A549 treated with Mapracorat at 1 μM for 4 hours (cell line): ENCODE measurements around the gene MEG3. TPM values are rescaled to one million over a fixed set of nuclear protein-coding genes. Genes with fewer than 3 reads are reported as not detected.

Source experiments
- total RNA-seq: library from RNA; stranded (reverse); fragments of 200-300 nt; extraction: Qiagen RNA extraction; gene quantifications from 5 replicates; pipeline ENCODE4 v1.2.3, GENCODE V29; 2022

The MEG3 gene
- total RNA-seq, result 39.9 to 63.4 TPM (median 53.8 TPM) in 5 replicates

DNA sequence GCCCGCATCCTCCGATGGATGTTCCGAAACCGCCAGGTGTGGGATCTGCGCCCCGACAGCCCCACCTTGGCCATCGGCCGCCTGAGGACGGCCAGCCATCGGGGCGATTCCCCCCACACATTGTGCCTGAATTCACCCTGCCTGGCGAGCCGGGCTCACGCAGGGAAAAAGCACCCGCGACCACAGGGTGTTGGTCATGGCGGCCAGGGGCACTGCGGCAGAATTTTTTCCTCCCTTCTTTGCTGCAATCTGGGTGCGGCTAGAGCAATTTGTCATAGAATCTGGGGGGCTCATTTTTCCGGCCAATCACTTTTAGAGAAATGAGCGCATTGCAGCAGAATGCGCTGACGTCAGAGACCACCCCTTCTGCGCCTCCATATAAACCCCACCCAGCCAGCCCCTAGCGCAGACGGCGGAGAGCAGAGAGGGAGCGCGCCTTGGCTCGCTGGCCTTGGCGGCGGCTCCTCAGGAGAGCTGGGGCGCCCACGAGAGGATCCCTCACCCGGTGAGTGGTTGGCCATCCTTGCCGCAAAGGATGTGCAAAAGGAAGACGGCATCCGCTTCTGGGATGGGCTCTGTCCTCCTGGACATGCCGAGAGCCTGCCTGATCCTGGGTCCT, at the start of gene MEG3:
Gene MEG3 (plus strand): TSS at position 406 of the 619 bp plus-strand sequence.

GRCh38 chr14:100903672-100904185, 77.8 kb downstream of the MEG3 start, which contains the start of gene RTL1:
Gene RTL1 (minus strand): TSS chr14:100903722. CDS start chr14:100884788, 18,934 bp downstream.

Other genes starting within 250 kb of the MEG3 start
- gene BEGAIN, start 238.7 kb upstream of the MEG3 start, total RNA-seq, result 5.9 to 9.6 TPM (median 7.4 TPM) in 5 replicates
- gene DLK1, start 99.2 kb upstream of the MEG3 start, total RNA-seq, result 0.30 to 0.49 TPM (median 0.39 TPM) in 5 replicates
- 0.15 to 0.33 TPM (median 0.24 TPM) in 5 replicates for gene RTL1, start 77.6 kb downstream of the MEG3 start, total RNA-seq